Liver (tissue), 9 donors: Measurements from ENCODE around the gene FBRS. TPM values are rescaled to one million over a fixed set of nuclear protein-coding genes. Genes with fewer than 3 reads are reported as not detected.
A peak's percentile ranks its signal among the peaks of the same experiment; 100 is the strongest.

Experiments used
- DNase-seq: peaks from one replicate; pipeline ENCODE4 v3.0.0-alpha.2; 2017; ENCODE audit warnings: low spot score
- H3K27ac ChIP-seq, 2 donors: one replicate each; pipeline ENCODE4 v1.7.0; 2013; ENCODE audit warnings: inconsistent platforms in 2 of 2, low read length in 2 of 2, control low read depth in 1 of 2, low read depth in 1 of 2, mild to moderate bottlenecking in 1 of 2
- H3K27me3 ChIP-seq, 4 donors: one replicate each; pipeline versions ENCODE4 v1.6.1 to v1.7.0; 2013; ENCODE audit warnings: low read length in 3 of 4, inconsistent platforms in 1 of 4, mild to moderate bottlenecking in 1 of 4, moderate library complexity in 1 of 4; ENCODE audit not compliant: control insufficient read depth in 4 of 4, insufficient read depth in 4 of 4
- H3K36me3 ChIP-seq, 4 donors: one replicate each; pipeline versions ENCODE4 v1.6.1 to v1.7.0; 2013; ENCODE audit warnings: low read length in 3 of 4, mild to moderate bottlenecking in 3 of 4, low read depth in 1 of 4, moderate library complexity in 1 of 4; ENCODE audit not compliant: control insufficient read depth in 4 of 4, insufficient read depth in 3 of 4
- H3K4me1 ChIP-seq, 4 donors: one replicate each; pipeline versions ENCODE4 v1.6.1 to v1.7.0; 2013; ENCODE audit warnings: low read length in 3 of 4, mild to moderate bottlenecking in 3 of 4, moderate library complexity in 1 of 4; ENCODE audit not compliant: control insufficient read depth in 4 of 4, insufficient read depth in 4 of 4
- H3K4me3 ChIP-seq, 3 donors: one replicate each; pipeline versions ENCODE4 v1.6.1 to v1.7.0; 2013; ENCODE audit warnings: low read length in 3 of 3, control low read depth in 1 of 3, low read depth in 1 of 3, mild to moderate bottlenecking in 1 of 3
- H3K9ac ChIP-seq, 2 donors: one replicate each; pipeline ENCODE4 v1.7.0; 2013; ENCODE audit warnings: low read length in 2 of 2, mild to moderate bottlenecking in 2 of 2, moderate library complexity in 2 of 2, control low read depth in 1 of 2, low read depth in 1 of 2
- H3K9me3 ChIP-seq, 4 donors: one replicate each; pipeline versions ENCODE4 v1.6.1 to v1.7.0; 2013; ENCODE audit warnings: low read length in 3 of 4; ENCODE audit not compliant: control insufficient read depth in 4 of 4
- ATF3 ChIP-seq: IDR thresholded peaks from 2 replicates; pipeline ENCODE4 v1.6.1; 2016; ENCODE audit warnings: antibody characterized with exemption
- EGR1 ChIP-seq, 2 donors: IDR thresholded peaks; 2 replicates each; pipeline ENCODE4 v1.6.1; 2016 to 2018; ENCODE audit warnings: antibody characterized with exemption in 2 of 2, low read depth in 2 of 2
- FOXA1 ChIP-seq: IDR thresholded peaks from 2 replicates; pipeline ENCODE4 v1.6.1; 2016; ENCODE audit warnings: antibody characterized with exemption
- FOXA2 ChIP-seq: IDR thresholded peaks from 2 replicates; pipeline ENCODE4 v1.6.1; 2016; ENCODE audit warnings: antibody characterized with exemption
- GABPA ChIP-seq, 2 donors: IDR thresholded peaks in 1 of 2; conservative IDR thresholded peaks in 1 of 2; 2 replicates each; pipeline ENCODE4 v1.6.1; 2016; ENCODE audit warnings: antibody characterized with exemption in 2 of 2, mild to moderate bottlenecking in 1 of 2, moderate library complexity in 1 of 2
- HNF4A ChIP-seq, 2 donors: conservative IDR thresholded peaks; 2 replicates each; pipeline ENCODE4 v1.6.1; 2016; ENCODE audit warnings: antibody characterized with exemption in 2 of 2, mild to moderate bottlenecking in 2 of 2
- HNF4G ChIP-seq: IDR thresholded peaks from 2 replicates; pipeline ENCODE4 v1.6.1; 2016; ENCODE audit warnings: antibody characterized with exemption
- JUND ChIP-seq, 2 donors: IDR thresholded peaks; 2 replicates each; pipeline ENCODE4 v1.6.1; 2016; ENCODE audit warnings: antibody characterized with exemption in 2 of 2
- MAX ChIP-seq: IDR thresholded peaks from 2 replicates; pipeline ENCODE4 v1.6.1; 2016; ENCODE audit warnings: antibody characterized with exemption
- NR2F2 ChIP-seq: IDR thresholded peaks from 2 replicates; pipeline ENCODE4 v1.6.1; 2016; ENCODE audit warnings: antibody characterized with exemption
- RAD21 ChIP-seq, 2 donors: IDR thresholded peaks; 2 replicates each; pipeline ENCODE4 v1.6.1; 2016; ENCODE audit warnings: antibody characterized with exemption in 2 of 2, mild to moderate bottlenecking in 2 of 2
- REST ChIP-seq: IDR thresholded peaks from 2 replicates; pipeline ENCODE4 v1.6.1; 2016; ENCODE audit warnings: antibody characterized with exemption, mild to moderate bottlenecking
- RXRA ChIP-seq, 2 donors: IDR thresholded peaks; 2 replicates each; pipeline ENCODE4 v1.6.1; 2017 to 2018; ENCODE audit warnings: antibody characterized with exemption in 2 of 2, mild to moderate bottlenecking in 1 of 2
- SP1 ChIP-seq: IDR thresholded peaks from 2 replicates; pipeline ENCODE4 v1.6.1; 2018; ENCODE audit warnings: antibody characterized with exemption, mild to moderate bottlenecking
- TAF1 ChIP-seq: conservative IDR thresholded peaks from 2 replicates; pipeline ENCODE4 v1.6.1; 2016; ENCODE audit warnings: antibody characterized with exemption, mild to moderate bottlenecking
- YY1 ChIP-seq: IDR thresholded peaks from 2 replicates; pipeline ENCODE4 v1.6.1; 2016; ENCODE audit warnings: antibody characterized with exemption, mild to moderate bottlenecking
- ZBTB33 ChIP-seq: IDR thresholded peaks from 2 replicates; pipeline ENCODE4 v1.6.1; 2016; ENCODE audit warnings: antibody characterized with exemption
- WGBS: extraction: QIAGEN DNeasy Blood & Tissue Kit; methylation state at CpG from one replicate; pipeline ENCODE4 v1.1.7; 2013; 5-methylcytosine and 5-hydroxymethylcytosine counted together
- polyA plus RNA-seq, 2 donors: library from polyadenylated mRNA; stranded (reverse) in 1 of 2; unstranded in 1 of 2; fragments of 200-250 nt in 1 of 2; fragments of >200 nt in 1 of 2; fragmentation: Nextera tagmentation in 1 of 2; extraction: Ambion mirVana in 1 of 2; gene quantifications; one replicate each; pipeline versions ENCODE4 v1.2.1 to v1.2.3, GENCODE V29; 2013 to 2015
- total RNA-seq, 2 donors: library from RNA; depleted of rRNA; stranded (reverse); fragments of >200 nt; gene quantifications; one replicate each; pipeline ENCODE4 v1.2.3, GENCODE V29; 2014
- donor health status: healthy.
- donor health status: healthy.
- donor health status: healthy.
- donor health status: healthy.
- donor health status: healthy.

Gene FBRS
- total and polyA plus RNA-seq, 4 donors, result 4.1 to 15.5 (median 11.2) TPM

- H3K27ac ChIP-seq, result no peak overlapping the region
- H3K4me3 ChIP-seq, result no peak overlapping the region
- H3K9me3 ChIP-seq, result no peaks in the 10 kb centered on the region
- H3K27me3 ChIP-seq, result no peaks in the 10 kb centered on the region
- TF ChIP-seq YY1, result no peak
- TF ChIP-seq FOXA1, result no peak
- TF ChIP-seq JUND (IDR thresholded peaks at IDR 0.05), result no peak
- no peak for TF ChIP-seq HNF4G
- TF ChIP-seq MAX, result no peak
- TF ChIP-seq GABPA (IDR thresholded peaks at IDR 0.05 in 1 of 2, conservative IDR thresholded peaks at IDR 0.05 in 1 of 2), result no peak
- no peak for TF ChIP-seq EGR1 (IDR thresholded peaks at IDR 0.05; ENCODE audit: low read depth in 2 of 2)
- TF ChIP-seq RAD21 (IDR thresholded peaks at IDR 0.05), result no peak
- TF ChIP-seq REST, result no peak
- TF ChIP-seq NR2F2, result no peak
- no peak for TF ChIP-seq ATF3
- no peak for TF ChIP-seq TAF1
- no peak for TF ChIP-seq FOXA2
- no peak for TF ChIP-seq SP1
- no peak for TF ChIP-seq HNF4A (conservative IDR thresholded peaks at IDR 0.05)
- no peak for TF ChIP-seq RXRA (IDR thresholded peaks at IDR 0.05)
- no peak for TF ChIP-seq ZBTB33
- H3K36me3 ChIP-seq, result peaks cover 32 to 88% (median 77%) of the 10 kb centered on the region in 4 donors
- 97% methylated on average over 1 of the region's 1 CpG for WGBS
- no peak overlapping the region for H3K9ac ChIP-seq
- H3K4me1 ChIP-seq, result no peaks in the 10 kb centered on the region
- DNase-seq, result no peak
These were observed 53.5 kb downstream of the FBRS start for GRCh38 chr16:30711712-30712111.

- DNase-seq, result no peak
- H3K4me1 ChIP-seq, result no peaks in the 10 kb centered on the region
- no peak overlapping the region for H3K9ac ChIP-seq
- peaks cover 40 to 77% (median 64%) of the 10 kb centered on the region in 4 donors for H3K36me3 ChIP-seq
- TF ChIP-seq FOXA2 (no peak), YY1 (no peak), RAD21 (IDR thresholded peaks at IDR 0.05) (no peak), ZBTB33 (no peak), TAF1 (no peak), MAX (no peak), HNF4G (no peak), FOXA1 (no peak), JUND (IDR thresholded peaks at IDR 0.05) (no peak)
- 90% methylated on average over 17 of the region's 17 CpGs for WGBS
- peak overlapping the region in 1 of 2 donors; percentile 2 for H3K27ac ChIP-seq
- H3K4me3 ChIP-seq, result no peak overlapping the region
- H3K9me3 ChIP-seq, result no peaks in the 10 kb centered on the region
- no peaks in the 10 kb centered on the region for H3K27me3 ChIP-seq
These were observed 57.7 kb downstream of the FBRS start for GRCh38 chr16:30715750-30716445.
